HG02884 (cell line): ENCODE results near the gene SRRT.

Source experiments
- ATAC-seq: cut with Tn5 transposase; IDR thresholded peaks from one replicate; pipeline ENCODE4 v1.9.1; 2021; ENCODE audit warnings: mild to moderate bottlenecking, moderate library complexity; ENCODE audit not compliant: unreplicated experiment

Gene SRRT

GRCh38 chr7:100874577-100875355 lies at the start of gene SRRT:
SRRT (plus strand) TSS chr7:100875103; CDS start chr7:100875591, 488 bp downstream.
- peak; percentile 83 for ATAC-seq

- no peak for ATAC-seq
Measured at GRCh38 chr7:100825215-100825671, 49.7 kb upstream of the SRRT start.

GRCh38 chr7:100825751-100826513 lies 49.0 kb upstream of the SRRT start:
- ATAC-seq: no peak

- no peak for ATAC-seq
Measured at GRCh38 chr7:100826514-100827329, 48.2 kb upstream of the SRRT start.

GRCh38 chr7:100827330-100828226 lies 47.3 kb upstream of the SRRT start, which contains the start of gene EPHB4:
EPHB4 (minus strand) TSS chr7:100827523; CDS start chr7:100827030, 493 bp downstream.
- ATAC-seq: no peak

- no peak for ATAC-seq
Measured at GRCh38 chr7:100829150-100829716, 45.7 kb upstream of the SRRT start.

- no peak for ATAC-seq
Measured at GRCh38 chr7:100830396-100830795, 44.5 kb upstream of the SRRT start.

GRCh38 chr7:100832281-100832633 lies 42.6 kb upstream of the SRRT start:
- ATAC-seq: no peak

- no peak for ATAC-seq
Measured at GRCh38 chr7:100835903-100836811, 38.7 kb upstream of the SRRT start.

GRCh38 chr7:100836812-100837098 lies 38.1 kb upstream of the SRRT start:
- no peak for ATAC-seq

- peak; percentile 50 for ATAC-seq
Measured at GRCh38 chr7:100837099-100837836, 37.6 kb upstream of the SRRT start.

GRCh38 chr7:100839361-100839760 lies 35.5 kb upstream of the SRRT start:
- ATAC-seq: no peak

GRCh38 chr7:100840470-100841100 lies 34.3 kb upstream of the SRRT start:
- ATAC-seq: no peak

- no peak for ATAC-seq
Measured at GRCh38 chr7:100847360-100847759, 27.5 kb upstream of the SRRT start.

GRCh38 chr7:100852048-100852872 lies 22.6 kb upstream of the SRRT start, which contains the start of gene SLC12A9:
SLC12A9 (plus strand) TSS chr7:100852713; CDS start chr7:100854198, 1,485 bp downstream.
- peak; percentile 93 for ATAC-seq

- ATAC-seq: no peak
Measured at GRCh38 chr7:100854146-100854895, 20.6 kb upstream of the SRRT start.
